ENCODE data around the gene SDK2. TPM values are rescaled to one million over a fixed set of nuclear protein-coding genes. Genes with fewer than 3 reads are reported as not detected.

The SDK2 gene
- total and polyA plus RNA-seq, 2 of the 8 experiments (the other 6 are each of a cell fraction or from before 2014, with no cell fraction given): 3.9 to 4.1 TPM

- Histone ChIP-seq H3K27me3 (replicated peaks in 1 of 4; ENCODE audit: control insufficient read depth in 3 of 4, extremely low read depth in 1 of 4, insufficient read depth in 3 of 4, low read length in 3 of 4) (no peaks in the 10 kb centered on the region), H4K5ac (ENCODE audit: insufficient read length, low read depth, low read length) (no peak overlapping the region), H3K56ac (replicated peaks; ENCODE audit: insufficient read length, low read depth, low read length) (no peak overlapping the region), H3K9me3 (ENCODE audit: insufficient read depth in 2 of 2, low read depth in 1 of 2, low read length in 1 of 2) (0 out of 4 replicates have a peak, but pooled peaks cover 0 to 4% of the 10 kb centered on the region in 2 experiments), H3K23ac (ENCODE audit: insufficient read length) (no peak overlapping the region), H3K27ac (ENCODE audit: low read depth, low read length) (no peak overlapping the region), H2AFZ (ENCODE audit: low read length) (no peak overlapping the region), H2BK12ac (ENCODE audit: low read depth, low read length) (no peak overlapping the region), H3K79me1 (ENCODE audit: low read depth, low read length) (no peaks in the 10 kb centered on the region), H2BK5ac (ENCODE audit: low read depth, low read length) (no peak overlapping the region), H3K14ac (ENCODE audit: insufficient read length) (no peak overlapping the region), H3K36me3 (ENCODE audit: control insufficient read depth in 2 of 4, insufficient read depth in 4 of 4, low read length in 3 of 4) (no peaks in the 10 kb centered on the region), H3K79me2 (ENCODE audit: control insufficient read depth in 1 of 2, insufficient read depth in 2 of 2, low read length in 2 of 2) (no peaks in the 10 kb centered on the region), H3K4ac (replicated peaks; ENCODE audit: insufficient read length, low read depth, low read length) (no peak overlapping the region), H3K18ac (ENCODE audit: extremely low read depth, low read length) (0 out of 2 replicates have a peak overlapping the region, but pooled peaks have one; percentile 42), H2BK120ac (replicated peaks; ENCODE audit: low read depth, low read length) (no peak overlapping the region), H3K4me3 (ENCODE audit: extremely low read depth in 1 of 4, insufficient read depth in 2 of 4, low read depth in 3 of 4, low read length in 4 of 4) (no peak overlapping the region), H4K8ac (ENCODE audit: extremely low read depth, insufficient read depth, low read length) (no peak overlapping the region), H2BK20ac (ENCODE audit: low read length) (no peak overlapping the region), H2AK5ac (ENCODE audit: low read depth, low read length) (no peak overlapping the region), H4K20me1 (replicated peaks in 1 of 2; ENCODE audit: control insufficient read depth in 1 of 2, insufficient read depth in 2 of 2, low read length in 2 of 2) (no peaks in the 10 kb centered on the region), H3K4me2 (ENCODE audit: insufficient read depth in 1 of 2, low read depth in 2 of 2, low read length in 2 of 2) (no peak overlapping the region), H2BK15ac (ENCODE audit: low read length) (no peak overlapping the region), H3K9ac (replicated peaks in 1 of 4; ENCODE audit: extremely low read depth in 1 of 4, low read depth in 3 of 4, low read length in 3 of 4) (no peak overlapping the region), H3K4me1 (replicated peaks in 1 of 4; ENCODE audit: control insufficient read depth in 3 of 4, insufficient read depth in 4 of 4, low read length in 3 of 4) (peaks cover 0 to 21% (median 5%) of the 10 kb centered on the region in 4 experiments; a peak in 6 of 7 replicates), H4K91ac (replicated peaks; ENCODE audit: insufficient read length, low read length) (no peak overlapping the region), H3K23me2 (ENCODE audit: low read depth, low read length) (no peaks in the 10 kb centered on the region)
- no peak for DNase-seq (ENCODE audit: low read depth in 1 of 2, low spot score in 2 of 2)
- ChIA-PET CTCF (ENCODE audit: partially characterized antibody) (interaction anchor here (0.9 to 1.9 kb wide), 8 partner anchors 10 to 215 kb away, joined by 3 to 6 read pairs (median 4); no protein-coding TSS in a partner anchor), POLR2A (ENCODE audit: partially characterized antibody) (interaction anchor here (1.0 kb wide), 1 partner anchor 9 kb away, joined by 3 read pairs; no protein-coding TSS in a partner anchor)
- no peak for FAIRE-seq
- WGBS, 2 experiments (ENCODE audit: extremely low coverage in 1 of 2, insufficient coverage in 1 of 2, insufficient read length in 1 of 2, insufficient replicate concordance in 2 of 2, low coverage in 1 of 2, low lambda C conversion rate in 2 of 2, missing lambda C conversion rate in 1 of 2): 89% methylated on average over 12 of the region's 12 CpGs; no CpG with 5 or more reads in 1 of the 2 experiments
- TF ChIP-seq POU5F1 (IDR thresholded peaks at IDR 0.05; ENCODE audit: low read depth, low read length) (no peak), HDAC2 (IDR thresholded peaks at IDR 0.05; ENCODE audit: borderline replicate concordance in 1 of 2, low read depth in 2 of 2, low read length in 2 of 2) (no peak), SIX5 (IDR thresholded peaks at IDR 0.05; ENCODE audit: low read depth, low read length) (no peak), RNF2 (IDR thresholded peaks at IDR 0.05; ENCODE audit: borderline replicate concordance, low read depth, low read length, missing control alignments, poor library complexity, severe bottlenecking) (no peak), JUND (IDR thresholded peaks at IDR 0.05; ENCODE audit: low read length) (no peak), TAF7 (optimal IDR thresholded peaks at IDR 0.05; ENCODE audit: borderline replicate concordance, low read depth, low read length) (no peak), TEAD4 (IDR thresholded peaks at IDR 0.05; ENCODE audit: low read depth, low read length) (no peak), SIN3A (conservative IDR thresholded peaks at IDR 0.05 in 1 of 2, IDR thresholded peaks at IDR 0.05 in 1 of 2; ENCODE audit: low read depth in 1 of 2, low read length in 2 of 2) (no peak), TBP (IDR thresholded peaks at IDR 0.05; ENCODE audit: low read depth, low read length) (no peak)
These were observed 18.1 kb downstream of the SDK2 start for GRCh38 chr17:73625991-73626673.
